ENCODE results near the gene DDB1. TPM values are rescaled to one million over a fixed set of nuclear protein-coding genes. Genes with fewer than 3 reads are reported as not detected.

Gene DDB1
- total RNA-seq, 3 donors from 2014 or later = 131 to 150 (median 145) TPM

DNA sequence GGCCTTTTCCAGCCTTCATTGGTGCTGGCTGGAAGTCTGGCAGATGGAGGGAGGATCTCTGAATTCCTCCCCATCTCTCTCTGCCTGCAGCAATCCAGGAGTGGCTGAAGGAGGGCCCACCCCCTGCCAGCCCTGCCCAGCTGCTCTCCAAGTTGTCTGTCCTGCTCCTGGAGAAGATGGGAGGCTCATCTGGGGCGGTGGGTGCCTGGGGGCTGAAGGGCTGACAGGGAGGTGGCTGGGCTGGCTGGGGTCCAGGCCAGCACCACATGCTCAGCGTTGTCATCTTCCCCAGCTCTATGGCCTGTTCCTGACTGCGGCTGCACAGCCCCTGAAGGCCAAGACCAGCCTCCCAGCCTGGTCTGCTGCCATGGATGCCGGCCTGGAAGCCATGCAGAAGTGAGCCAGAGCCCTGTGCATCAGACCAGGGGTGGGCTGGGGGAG is 12.3 kb upstream of the DDB1 start:
- peak overlapping the region; percentile 52 to 62 for H3K27ac ChIP-seq
- TF ChIP-seq, protein P1, sequence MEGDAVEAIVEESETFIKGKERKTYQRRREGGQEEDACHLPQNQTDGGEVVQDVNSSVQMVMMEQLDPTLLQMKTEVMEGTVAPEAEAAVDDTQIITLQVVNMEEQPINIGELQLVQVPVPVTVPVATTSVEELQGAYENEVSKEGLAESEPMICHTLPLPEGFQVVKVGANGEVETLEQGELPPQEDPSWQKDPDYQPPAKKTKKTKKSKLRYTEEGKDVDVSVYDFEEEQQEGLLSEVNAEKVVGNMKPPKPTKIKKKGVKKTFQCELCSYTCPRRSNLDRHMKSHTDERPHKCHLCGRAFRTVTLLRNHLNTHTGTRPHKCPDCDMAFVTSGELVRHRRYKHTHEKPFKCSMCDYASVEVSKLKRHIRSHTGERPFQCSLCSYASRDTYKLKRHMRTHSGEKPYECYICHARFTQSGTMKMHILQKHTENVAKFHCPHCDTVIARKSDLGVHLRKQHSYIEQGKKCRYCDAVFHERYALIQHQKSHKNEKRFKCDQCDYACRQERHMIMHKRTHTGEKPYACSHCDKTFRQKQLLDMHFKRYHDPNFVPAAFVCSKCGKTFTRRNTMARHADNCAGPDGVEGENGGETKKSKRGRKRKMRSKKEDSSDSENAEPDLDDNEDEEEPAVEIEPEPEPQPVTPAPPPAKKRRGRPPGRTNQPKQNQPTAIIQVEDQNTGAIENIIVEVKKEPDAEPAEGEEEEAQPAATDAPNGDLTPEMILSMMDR (IDR thresholded peaks at IDR 0.05) = no peak
- TF ChIP-seq POLR2A (IDR thresholded peaks at IDR 0.05) (no peak), POLR2AphosphoS5 (IDR thresholded peaks at IDR 0.05) (no peak)
- no peak for DNase-seq (ENCODE audit: low spot score in 2 of 2)
- no peaks in the 10 kb centered on the region for H3K36me3 ChIP-seq
- intact Hi-C loops (cut with DNase I; ENCODE audit: low total_unique reads) = no loop called here
- no peaks in the 10 kb centered on the region for H3K9me3 ChIP-seq
- no peak overlapping the region for H3K4me3 ChIP-seq
- H3K27me3 ChIP-seq = no peaks in the 10 kb centered on the region
- H3K4me1 ChIP-seq = peaks cover 0 to 6% of the 10 kb centered on the region in 2 donors

DNA sequence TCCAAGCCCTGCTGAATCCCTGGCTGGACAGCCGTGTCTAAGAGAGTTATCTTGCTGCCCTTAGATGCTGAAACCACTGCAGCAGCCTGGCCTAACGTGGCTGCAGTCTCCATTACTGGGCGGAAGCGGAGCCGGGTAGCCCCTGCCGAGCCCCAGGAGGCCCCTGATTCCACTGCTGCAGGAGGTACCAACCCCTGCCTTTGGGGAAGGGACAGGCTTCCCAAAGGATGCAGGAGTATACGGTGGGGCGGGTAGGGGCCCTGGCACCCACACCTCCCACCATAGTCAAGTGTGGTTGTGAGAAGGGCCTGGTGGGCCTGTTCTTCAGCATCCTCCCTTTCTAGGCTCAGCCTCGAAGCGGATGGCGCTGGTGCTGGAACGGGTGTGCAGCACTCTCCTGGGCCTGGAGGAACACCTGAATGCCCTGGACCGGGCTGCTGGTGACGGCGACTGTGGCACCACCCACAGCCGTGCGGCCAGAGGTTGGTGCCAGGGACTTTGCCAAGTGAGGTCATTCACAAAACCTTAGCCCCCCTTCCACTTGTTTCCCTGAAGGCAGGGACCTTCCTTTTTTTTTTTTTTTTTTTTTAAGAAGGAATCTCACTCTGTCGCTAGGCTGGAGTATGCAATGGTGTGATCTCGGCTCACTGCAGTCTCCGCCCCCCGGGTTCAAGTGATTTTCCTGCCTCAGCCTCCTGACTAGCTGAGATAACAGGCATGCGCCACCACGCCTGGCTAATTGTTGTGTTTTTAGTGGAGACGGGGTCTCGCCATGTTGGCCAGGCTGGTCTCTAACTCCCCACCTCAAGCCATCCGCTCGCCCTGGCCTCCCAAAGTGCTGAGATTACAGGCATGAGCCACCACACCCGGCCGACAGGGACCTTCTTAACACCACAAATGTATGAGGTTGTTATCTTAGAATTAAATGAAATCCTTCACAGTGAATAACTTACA is 11.2 kb upstream of the DDB1 start:
- Histone ChIP-seq H3K36me3 (no peaks in the 10 kb centered on the region), H3K4me3 (no peak overlapping the region), H3K4me1 (peaks cover 0 to 6% of the 10 kb centered on the region in 2 donors), H3K27ac (peak overlapping the region in 1 of 2 donors; percentile 87), H3K9me3 (no peaks in the 10 kb centered on the region), H3K27me3 (no peaks in the 10 kb centered on the region)
- TF ChIP-seq POLR2A (IDR thresholded peaks at IDR 0.05) = no peak
- TF ChIP-seq, protein P1 (IDR thresholded peaks at IDR 0.05) = no peak
- DNase-seq (ENCODE audit: low spot score in 2 of 2) = no peak
- intact Hi-C loops (cut with DNase I; ENCODE audit: low total_unique reads) = no loop called here

DNA sequence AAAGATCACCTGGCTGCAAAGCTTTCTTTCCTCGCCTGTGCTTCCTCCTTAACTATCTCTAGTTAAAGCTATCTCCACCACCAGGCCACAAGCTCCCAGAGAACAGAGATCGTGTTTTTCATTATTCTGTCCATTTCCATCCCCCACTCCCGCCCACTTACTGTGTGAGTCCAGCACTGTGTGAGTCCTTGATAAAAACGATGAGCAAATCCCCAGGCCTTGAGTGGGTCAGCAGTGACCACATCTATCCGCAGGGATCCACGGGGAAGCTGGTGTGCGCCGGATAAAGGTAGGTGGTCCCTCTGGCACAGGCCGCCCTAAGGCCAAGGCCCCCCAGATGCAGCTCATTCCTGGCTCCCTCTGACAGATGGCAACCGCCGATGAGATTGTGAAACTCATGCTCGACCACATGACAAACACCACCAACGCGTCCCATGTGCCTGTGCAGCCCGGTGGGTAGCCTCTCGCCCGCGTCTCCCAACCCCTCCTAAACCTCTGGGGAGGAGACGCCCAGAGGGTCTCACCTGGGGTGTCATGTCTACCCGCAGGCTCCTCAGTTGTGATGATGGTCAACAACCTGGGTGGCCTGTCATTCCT is 9.4 kb upstream of the DDB1 start:
- TF ChIP-seq, protein P1 (IDR thresholded peaks at IDR 0.05) = no peak
- TF ChIP-seq POLR2A (IDR thresholded peaks at IDR 0.05) (no peak), POLR2AphosphoS5 (IDR thresholded peaks at IDR 0.05) (no peak)
- Histone ChIP-seq H3K4me1 (peaks cover 0 to 6% of the 10 kb centered on the region in 2 donors), H3K27ac (peak overlapping the region in 1 of 2 donors; percentile 87), H3K27me3 (no peaks in the 10 kb centered on the region), H3K4me3 (peak overlapping the region in 1 of 3 donors; percentile 6), H3K36me3 (no peaks in the 10 kb centered on the region), H3K9me3 (no peaks in the 10 kb centered on the region)
- intact Hi-C loops (cut with DNase I; ENCODE audit: low total_unique reads) = no loop called here
- no peak for DNase-seq (ENCODE audit: low spot score in 2 of 2)

DNA sequence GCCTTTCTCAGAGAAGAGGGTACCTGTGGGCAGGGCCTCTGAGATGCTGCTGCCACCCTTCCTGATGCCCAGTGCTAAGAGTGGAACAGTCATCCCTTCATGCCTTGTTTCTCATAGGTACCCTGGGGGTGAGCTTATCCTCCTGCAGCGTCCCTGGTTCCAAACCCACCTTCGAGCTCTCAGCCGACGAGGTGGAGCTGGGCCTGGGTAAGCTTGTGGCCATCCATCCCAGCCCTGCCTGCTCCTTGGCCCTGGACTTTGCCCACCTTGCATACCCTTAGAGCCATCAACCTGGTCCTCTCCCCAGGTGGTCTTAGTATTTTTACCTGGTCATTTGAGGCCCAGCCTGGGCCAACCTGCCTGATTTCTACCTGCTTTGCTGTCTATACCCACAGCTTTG is 8.8 kb upstream of the DDB1 start:
- DNase-seq (ENCODE audit: low spot score in 2 of 2) = no peak
- H3K4me1 ChIP-seq = peaks cover 0 to 6% of the 10 kb centered on the region in 2 donors
- intact Hi-C loops (cut with DNase I; ENCODE audit: low total_unique reads) = no loop called here
- TF ChIP-seq POLR2A (IDR thresholded peaks at IDR 0.05) = no peak
- TF ChIP-seq, protein P1 (IDR thresholded peaks at IDR 0.05) = no peak
- no peak for TF ChIP-seq POLR2AphosphoS5 (IDR thresholded peaks at IDR 0.05)
- peak overlapping the region in 1 of 3 donors; percentile 6 for H3K4me3 ChIP-seq
- peak overlapping the region in 1 of 2 donors; percentile 87 for H3K27ac ChIP-seq
- no peaks in the 10 kb centered on the region for H3K27me3 ChIP-seq
- no peaks in the 10 kb centered on the region for H3K36me3 ChIP-seq
- no peaks in the 10 kb centered on the region for H3K9me3 ChIP-seq

DNA sequence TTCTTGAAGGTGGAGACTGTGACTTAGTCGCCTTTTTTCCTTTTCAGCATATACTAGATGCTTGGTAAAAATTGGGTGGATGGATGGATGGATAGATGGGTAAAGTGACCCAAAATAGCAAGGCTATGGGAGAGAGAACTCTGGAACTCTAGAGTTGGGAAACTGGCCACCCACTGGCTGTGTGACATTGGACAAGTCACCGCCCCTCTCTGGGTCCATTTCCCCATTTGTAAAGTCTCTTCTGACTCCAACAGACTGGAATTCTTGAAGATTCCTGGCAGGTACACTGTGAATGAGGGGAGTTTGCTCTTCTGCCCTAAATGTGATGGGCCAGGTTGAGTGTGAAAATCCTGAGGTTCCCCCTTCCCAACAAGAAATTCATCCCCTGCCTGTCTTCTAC is 8.1 kb upstream of the DDB1 start:
- H3K27ac ChIP-seq = peak overlapping the region in 1 of 2 donors; percentile 87
- H3K4me3 ChIP-seq = no peak overlapping the region
- H3K27me3 ChIP-seq = no peaks in the 10 kb centered on the region
- intact Hi-C loops (cut with DNase I; ENCODE audit: low total_unique reads) = no loop called here
- H3K9me3 ChIP-seq = no peaks in the 10 kb centered on the region
- H3K36me3 ChIP-seq = no peaks in the 10 kb centered on the region
- DNase-seq (ENCODE audit: low spot score in 2 of 2) = no peak
- H3K4me1 ChIP-seq = peaks cover 0 to 11% of the 10 kb centered on the region in 2 donors
- TF ChIP-seq POLR2AphosphoS5 (IDR thresholded peaks at IDR 0.05) = no peak
- TF ChIP-seq, protein P1 (IDR thresholded peaks at IDR 0.05) = no peak
- no peak for TF ChIP-seq POLR2A (IDR thresholded peaks at IDR 0.05)

All from breast epithelium (tissue), 4 donors.